ENCODE data around the gene PARVG.

Gene PARVG

GRCh38 chr22:44179989-44180705 lies 578 bp upstream of the PARVG start:
- TF ChIP-seq, protein P1, sequence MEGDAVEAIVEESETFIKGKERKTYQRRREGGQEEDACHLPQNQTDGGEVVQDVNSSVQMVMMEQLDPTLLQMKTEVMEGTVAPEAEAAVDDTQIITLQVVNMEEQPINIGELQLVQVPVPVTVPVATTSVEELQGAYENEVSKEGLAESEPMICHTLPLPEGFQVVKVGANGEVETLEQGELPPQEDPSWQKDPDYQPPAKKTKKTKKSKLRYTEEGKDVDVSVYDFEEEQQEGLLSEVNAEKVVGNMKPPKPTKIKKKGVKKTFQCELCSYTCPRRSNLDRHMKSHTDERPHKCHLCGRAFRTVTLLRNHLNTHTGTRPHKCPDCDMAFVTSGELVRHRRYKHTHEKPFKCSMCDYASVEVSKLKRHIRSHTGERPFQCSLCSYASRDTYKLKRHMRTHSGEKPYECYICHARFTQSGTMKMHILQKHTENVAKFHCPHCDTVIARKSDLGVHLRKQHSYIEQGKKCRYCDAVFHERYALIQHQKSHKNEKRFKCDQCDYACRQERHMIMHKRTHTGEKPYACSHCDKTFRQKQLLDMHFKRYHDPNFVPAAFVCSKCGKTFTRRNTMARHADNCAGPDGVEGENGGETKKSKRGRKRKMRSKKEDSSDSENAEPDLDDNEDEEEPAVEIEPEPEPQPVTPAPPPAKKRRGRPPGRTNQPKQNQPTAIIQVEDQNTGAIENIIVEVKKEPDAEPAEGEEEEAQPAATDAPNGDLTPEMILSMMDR (IDR thresholded peaks at IDR 0.05; ENCODE audit: insufficient read depth, low read length, poor library complexity, severe bottlenecking): no peak
- DNase-seq (ENCODE audit: extremely low read depth, insufficient read length): no peak
- Histone ChIP-seq H3K4me3 (replicated peaks; ENCODE audit: low read depth, low read length) (no peak overlapping the region), H3K27me3 (replicated peaks; ENCODE audit: control insufficient read depth, insufficient read depth, low read length) (no peaks in the 10 kb centered on the region), H3K36me3 (ENCODE audit: control insufficient read depth, insufficient read depth, low read length) (peaks cover 3% of the 10 kb centered on the region)

- H3K4me3 ChIP-seq (replicated peaks; ENCODE audit: low read depth, low read length): peak overlapping the region; percentile 76
- DNase-seq (ENCODE audit: extremely low read depth, insufficient read length): peak; percentile 67
- TF ChIP-seq, protein P1 (IDR thresholded peaks at IDR 0.05; ENCODE audit: insufficient read depth, low read length, poor library complexity, severe bottlenecking): no peak
- H3K36me3 ChIP-seq (ENCODE audit: control insufficient read depth, insufficient read depth, low read length): peaks cover 9% of the 10 kb centered on the region
- no peaks in the 10 kb centered on the region for H3K27me3 ChIP-seq (replicated peaks; ENCODE audit: control insufficient read depth, insufficient read depth, low read length)
Measured at GRCh38 chr22:44181033-44181911, 547 bp downstream of the PARVG start.

DNA sequence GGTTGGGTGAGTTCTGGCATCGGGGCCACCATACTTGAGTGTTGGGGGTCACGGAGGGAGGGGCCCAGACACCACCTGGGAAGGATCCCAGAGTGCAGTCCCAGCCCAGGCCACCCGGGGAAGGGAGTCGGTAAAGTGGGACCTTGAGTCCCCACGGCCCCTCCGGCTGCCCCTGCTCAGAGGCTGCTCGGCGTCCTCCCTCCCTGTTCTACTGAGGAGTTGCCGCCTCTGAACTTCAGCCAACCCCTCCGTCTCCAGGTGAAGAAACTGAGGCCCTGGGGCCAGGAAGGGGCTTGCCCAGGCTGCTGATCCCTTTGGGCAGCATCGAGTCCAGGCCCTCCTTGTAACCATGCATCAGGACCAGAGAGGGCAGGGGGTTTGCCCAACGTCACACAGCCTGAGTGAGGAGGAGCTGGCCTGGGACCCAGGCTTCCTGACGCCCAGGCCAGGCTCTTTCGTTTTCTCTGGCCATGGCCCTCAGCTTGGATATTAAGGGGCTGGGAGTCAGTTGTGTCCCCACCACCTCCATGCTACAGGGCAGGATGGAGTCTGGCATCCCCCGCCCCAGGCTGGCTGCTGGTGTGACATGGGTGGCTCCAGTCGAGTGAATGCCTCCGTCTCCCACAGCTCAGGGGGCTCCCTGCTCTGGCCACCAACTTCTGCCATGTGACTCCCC lies 1.3 kb downstream of the PARVG start:
- DNase-seq (ENCODE audit: extremely low read depth, insufficient read length): peak; percentile 39
- peaks cover 11% of the 10 kb centered on the region for H3K36me3 ChIP-seq (ENCODE audit: control insufficient read depth, insufficient read depth, low read length)
- no peaks in the 10 kb centered on the region for H3K27me3 ChIP-seq (replicated peaks; ENCODE audit: control insufficient read depth, insufficient read depth, low read length)
- peak overlapping the region; percentile 76 for H3K4me3 ChIP-seq (replicated peaks; ENCODE audit: low read depth, low read length)
- TF ChIP-seq, protein P1 (IDR thresholded peaks at IDR 0.05; ENCODE audit: insufficient read depth, low read length, poor library complexity, severe bottlenecking): peak; percentile 8

DNA sequence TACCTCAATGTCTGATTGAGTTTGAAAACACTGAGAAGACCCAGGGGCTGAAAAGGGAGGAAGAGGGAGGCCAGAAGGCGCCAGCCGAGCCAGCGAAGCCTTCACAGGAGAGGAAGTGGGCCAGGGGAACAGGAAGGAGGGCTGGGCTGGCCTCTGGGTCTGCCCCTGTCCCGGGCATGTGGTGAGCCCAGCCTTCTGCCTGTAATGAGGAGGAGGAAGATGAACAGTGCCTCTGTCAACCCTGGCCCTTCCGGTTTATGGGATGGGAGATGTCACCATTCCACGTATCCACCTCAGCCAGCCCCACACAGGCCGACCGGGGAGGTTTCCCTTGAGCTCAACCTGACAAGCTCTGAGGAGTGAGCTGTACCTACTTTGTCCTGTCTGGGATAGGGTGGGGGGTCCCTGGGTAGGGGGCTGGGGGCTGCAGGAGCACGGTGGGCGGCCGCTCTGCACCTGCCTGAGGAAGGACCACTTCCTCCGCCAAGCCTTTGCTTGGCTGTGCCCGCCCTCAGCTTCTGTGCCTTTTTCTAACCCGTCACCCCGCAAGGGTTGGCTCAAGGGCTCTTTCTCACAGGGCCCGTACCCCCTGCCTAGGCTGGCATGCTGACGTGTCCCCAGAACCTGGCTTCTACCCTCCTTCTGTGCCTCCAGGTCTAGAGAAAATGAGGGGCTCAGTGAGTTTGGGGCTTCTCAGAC lies 2.0 kb downstream of the PARVG start:
- H3K4me3 ChIP-seq (replicated peaks; ENCODE audit: low read depth, low read length): peak overlapping the region; percentile 76
- H3K36me3 ChIP-seq (ENCODE audit: control insufficient read depth, insufficient read depth, low read length): peaks cover 11% of the 10 kb centered on the region
- no peaks in the 10 kb centered on the region for H3K27me3 ChIP-seq (replicated peaks; ENCODE audit: control insufficient read depth, insufficient read depth, low read length)
- peak; percentile 57 for DNase-seq (ENCODE audit: extremely low read depth, insufficient read length)
- TF ChIP-seq, protein P1 (IDR thresholded peaks at IDR 0.05; ENCODE audit: insufficient read depth, low read length, poor library complexity, severe bottlenecking): no peak

DNA sequence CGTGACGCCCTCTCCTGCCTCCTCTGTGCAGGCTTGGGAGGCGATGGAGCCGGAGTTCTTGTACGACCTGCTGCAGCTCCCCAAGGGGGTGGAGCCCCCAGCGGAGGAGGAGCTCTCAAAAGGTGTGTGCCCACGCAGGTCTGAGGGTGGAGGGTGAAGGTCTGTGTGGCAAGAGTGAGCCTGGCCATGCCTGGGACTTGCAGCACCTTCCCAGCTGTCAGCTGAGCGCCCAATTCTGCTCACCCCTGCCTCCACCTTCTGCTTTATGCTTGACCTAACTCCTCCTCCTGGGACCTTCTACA lies 2.5 kb downstream of the PARVG start:
- no peaks in the 10 kb centered on the region for H3K27me3 ChIP-seq (replicated peaks; ENCODE audit: control insufficient read depth, insufficient read depth, low read length)
- TF ChIP-seq, protein P1 (IDR thresholded peaks at IDR 0.05; ENCODE audit: insufficient read depth, low read length, poor library complexity, severe bottlenecking): no peak
- peaks cover 11% of the 10 kb centered on the region for H3K36me3 ChIP-seq (ENCODE audit: control insufficient read depth, insufficient read depth, low read length)
- no peak overlapping the region for H3K4me3 ChIP-seq (replicated peaks; ENCODE audit: low read depth, low read length)
- DNase-seq (ENCODE audit: extremely low read depth, insufficient read length): no peak

Data from GM06990 (cell line).